GM12892 (cell line): ENCODE results near the gene AVL9.
"Not testable (repeated sequence)": the region's sequence is repeated elsewhere in the genome, so short reads cannot be mapped to it uniquely, and the experiment has no call there.

Experiments used
- DNase-seq: peaks from one replicate; pipeline ENCODE4 v3.0.0; 2011; ENCODE audit not compliant: insufficient read length
- FAIRE-seq: peaks from 2 replicates; lab custom pipeline; 2011; peaks lifted over from hg19 to GRCh38; lab: Jason Lieb, UNC
- POLR2A ChIP-seq: IDR thresholded peaks from 2 replicates; pipeline ENCODE4 v1.6.1; 2011; ENCODE audit warnings: low read depth, low read length, control low read depth
- POLR2AphosphoS5 ChIP-seq: IDR thresholded peaks from 2 replicates; pipeline ENCODE4 v1.6.1; 2011; ENCODE audit warnings: low read depth, low read length, control low read depth
- TAF1 ChIP-seq: IDR thresholded peaks from 2 replicates; pipeline ENCODE4 v1.6.1; 2011; ENCODE audit warnings: low read depth, mild to moderate bottlenecking, control low read depth, low read length, borderline replicate concordance

Gene AVL9

DNA sequence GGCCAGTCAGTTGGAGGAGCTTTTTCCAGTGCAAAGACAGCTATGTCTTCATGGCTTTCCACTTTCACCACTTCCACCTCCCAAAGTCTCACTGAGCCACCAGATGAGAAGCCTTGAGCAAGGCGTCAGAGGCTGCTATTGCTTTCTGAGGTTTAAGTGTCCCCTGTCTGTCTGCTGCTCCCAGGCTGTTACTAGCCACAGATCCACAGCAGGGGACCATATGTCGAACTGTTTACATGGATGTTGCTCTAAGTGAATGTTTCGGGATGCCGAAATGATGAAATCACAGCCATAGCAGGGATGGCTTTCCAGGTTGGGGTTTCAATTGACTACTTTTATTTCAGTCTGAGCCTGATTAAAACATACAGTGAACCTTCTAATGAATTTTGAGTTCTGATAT, 88.5 kb downstream of the AVL9 start:
- FAIRE-seq (no peak), DNase-seq (no peak)
- TF ChIP-seq POLR2A (no peak), TAF1 (no peak), POLR2AphosphoS5 (no peak)

- DNase-seq (no peak), FAIRE-seq (no peak)
- TF ChIP-seq TAF1 (no peak), POLR2AphosphoS5 (no peak), POLR2A (no peak)
Measured at GRCh38 chr7:32586291-32587221, 91.3 kb downstream of the AVL9 start.

- FAIRE-seq, result no peak
- TF ChIP-seq TAF1 (no peak), POLR2AphosphoS5 (no peak), POLR2A (no peak)
- DNase-seq, result no peak
Measured at GRCh38 chr7:32587411-32587948, 92.2 kb downstream of the AVL9 start.

DNA sequence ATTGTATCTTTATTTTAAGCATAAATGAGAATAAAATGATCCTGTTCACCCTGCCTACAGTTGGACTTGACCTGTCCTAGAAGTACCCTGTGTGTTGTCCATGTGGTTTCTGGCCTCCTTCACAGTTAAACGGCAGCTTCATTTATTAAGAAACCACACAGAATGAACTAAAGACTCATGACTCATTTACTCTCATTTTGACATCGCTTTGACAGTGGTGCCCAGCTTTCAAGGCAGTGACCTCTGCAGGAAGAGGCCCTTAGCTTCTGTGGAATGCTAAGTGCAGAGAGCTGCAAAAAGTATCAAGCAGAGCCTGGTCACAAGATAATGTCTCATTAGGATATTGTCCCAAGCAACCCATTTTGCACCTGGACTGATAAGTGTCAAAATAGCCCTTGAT, 93.4 kb downstream of the AVL9 start:
- FAIRE-seq (no peak), DNase-seq (no peak)
- TF ChIP-seq POLR2A, result no peak
- TF ChIP-seq TAF1, result no peak
- TF ChIP-seq POLR2AphosphoS5, result no peak

- DNase-seq (no peak), FAIRE-seq (no peak)
- TF ChIP-seq TAF1 (no peak), POLR2AphosphoS5 (no peak), POLR2A (no peak)
Measured at GRCh38 chr7:32591938-32592337, 96.6 kb downstream of the AVL9 start.

DNA sequence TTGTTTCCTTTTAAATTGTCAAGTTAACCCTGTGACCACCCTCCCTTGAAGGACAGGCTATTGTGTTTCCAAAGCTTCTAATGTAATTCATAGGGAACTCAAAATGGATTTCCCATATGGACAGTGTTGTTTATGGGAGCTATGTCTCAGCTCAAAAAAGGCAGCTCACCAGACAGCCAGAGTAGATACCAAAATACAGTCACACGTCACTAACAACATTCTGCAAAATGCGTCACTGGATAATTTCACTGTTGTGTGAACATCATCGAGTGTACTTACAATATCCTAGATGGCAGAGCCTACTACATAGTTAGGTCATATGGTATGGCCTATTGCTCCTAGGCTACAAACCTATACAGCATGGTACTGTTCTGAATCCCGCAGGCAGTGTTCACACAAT, 97.4 kb downstream of the AVL9 start:
- DNase-seq (no peak), FAIRE-seq (no peak)
- TF ChIP-seq TAF1, result no peak
- no peak for TF ChIP-seq POLR2AphosphoS5
- TF ChIP-seq POLR2A, result no peak

GRCh38 chr7:32594965-32595490, 99.7 kb downstream of the AVL9 start:
- no peak for DNase-seq
- FAIRE-seq, result no peak
- TF ChIP-seq POLR2AphosphoS5 (no peak), TAF1 (no peak), POLR2A (no peak)

DNA sequence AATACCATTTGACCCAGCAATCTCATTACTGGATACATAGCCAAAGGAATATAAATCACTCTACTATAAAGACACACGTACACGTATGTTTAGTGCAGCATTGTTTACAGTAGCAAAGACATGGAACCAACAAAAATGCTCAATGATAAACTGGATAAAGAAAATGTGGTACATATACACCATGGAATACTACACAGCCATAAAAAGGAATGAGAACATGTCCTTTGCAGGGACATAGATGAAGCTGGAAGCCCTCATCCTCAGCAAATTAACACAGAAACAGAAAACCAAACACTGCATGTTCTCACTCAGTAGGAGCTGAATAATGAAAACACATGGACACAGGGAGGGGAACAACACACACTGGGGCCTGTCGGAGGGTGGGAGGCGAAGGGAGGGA, 105.9 kb downstream of the AVL9 start:
- FAIRE-seq, DNase-seq: not testable (repeated sequence)

DNA sequence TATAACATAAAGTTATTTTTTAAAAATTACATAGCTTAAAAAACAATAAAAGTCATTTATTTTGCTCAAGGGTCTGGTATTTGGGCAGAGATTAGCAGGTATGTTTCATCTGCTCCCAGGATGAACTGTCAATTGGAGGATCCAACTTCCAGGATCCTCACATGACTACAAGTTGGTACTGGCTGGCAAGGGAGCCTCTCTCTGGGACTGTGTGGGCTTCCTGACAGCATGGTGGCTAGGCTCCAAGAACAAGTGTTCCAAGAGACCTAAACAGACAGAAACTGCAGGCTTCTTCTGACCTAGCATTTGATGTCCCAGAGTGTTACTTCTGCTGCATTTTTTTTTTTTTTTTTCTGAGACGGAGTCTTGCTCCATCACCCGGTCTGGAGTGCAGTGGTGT, 107.2 kb downstream of the AVL9 start:
- TF ChIP-seq POLR2A (no peak), POLR2AphosphoS5 (no peak), TAF1 (no peak)
- FAIRE-seq (no peak), DNase-seq (no peak)

DNA sequence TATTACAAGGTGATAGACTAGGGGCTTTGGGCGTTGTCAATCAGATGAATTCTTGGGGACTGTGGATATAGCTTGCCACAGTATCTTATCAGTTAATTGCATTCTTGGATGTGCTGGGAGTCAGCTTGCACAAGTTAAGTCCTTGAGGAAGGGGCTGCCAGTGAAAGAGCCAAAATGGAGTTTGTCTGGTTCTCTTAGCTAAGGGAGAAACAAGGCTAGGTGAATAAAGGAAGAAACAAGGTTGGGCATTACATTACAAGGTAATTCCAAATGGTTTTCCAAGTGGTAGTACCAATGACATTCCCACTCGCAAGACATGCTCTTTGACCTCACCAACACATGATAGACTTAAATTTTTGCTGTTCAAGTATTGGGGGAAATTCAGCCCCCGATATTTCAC, 108.2 kb downstream of the AVL9 start:
- not testable (repeated sequence) for FAIRE-seq, DNase-seq

- FAIRE-seq, DNase-seq: not testable (repeated sequence)
Measured at GRCh38 chr7:32604047-32604446, 108.8 kb downstream of the AVL9 start.

DNA sequence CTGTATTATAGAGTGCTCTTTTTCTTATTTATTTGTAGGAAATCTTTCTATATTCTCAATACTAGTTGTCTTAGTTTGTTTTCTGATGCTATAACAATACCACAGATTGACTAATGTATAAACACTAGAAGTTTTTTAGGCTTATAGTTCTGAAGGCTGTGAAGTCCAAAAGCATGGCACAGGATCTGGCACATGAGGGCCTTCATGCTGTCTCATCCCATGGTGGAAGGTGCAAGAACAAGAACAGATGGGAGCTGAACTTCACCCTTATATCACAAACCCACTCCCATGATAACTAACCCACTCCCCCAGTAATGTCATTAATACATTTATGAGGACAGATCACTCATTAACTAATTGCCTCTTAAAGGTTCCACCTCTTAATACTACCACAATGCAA, 109.7 kb downstream of the AVL9 start:
- DNase-seq, result no peak
- TF ChIP-seq POLR2AphosphoS5 (no peak), TAF1 (no peak), POLR2A (no peak)
- FAIRE-seq, result no peak

- DNase-seq (no peak), FAIRE-seq (no peak)
- TF ChIP-seq TAF1 (no peak), POLR2A (no peak), POLR2AphosphoS5 (no peak)
Measured at GRCh38 chr7:32609463-32609862, 114.2 kb downstream of the AVL9 start.
